SK-N-SH (cell line): ENCODE results near the gene SFMBT2. TPM values are rescaled to one million over a fixed set of nuclear protein-coding genes. Genes with fewer than 3 reads are reported as not detected.

ENCODE experiments used
- CHD2 ChIP-seq: fragments of 150-350 bp; IDR thresholded peaks from 2 replicates; pipeline ENCODE4 v1.6.1; 2018; ENCODE audit warnings: low read length; ENCODE audit not compliant: partially characterized antibody
- JUND ChIP-seq: IDR thresholded peaks from 2 replicates; pipeline ENCODE4 v1.4.0; 2012
- MEF2A ChIP-seq: IDR thresholded peaks from 2 replicates; pipeline ENCODE4 v1.4.0; 2012; ENCODE audit warnings: low read depth, borderline replicate concordance
- MXI1 ChIP-seq: IDR thresholded peaks from 2 replicates; pipeline ENCODE4 v1.6.1; 2012; ENCODE audit warnings: mild to moderate bottlenecking, low read depth, low read length, improper control_type of control experiment
- NFIC ChIP-seq: IDR thresholded peaks from 2 replicates; pipeline ENCODE4 v1.4.0; 2012; ENCODE audit warnings: borderline replicate concordance
- TAF1 ChIP-seq: IDR thresholded peaks from 2 replicates; pipeline ENCODE4 v1.6.1; 2012; ENCODE audit warnings: low read depth, mild to moderate bottlenecking, low read length, moderate library complexity, borderline replicate concordance
- polyA plus RNA-seq, 3 experiments: library from polyadenylated mRNA; depleted of rRNA; stranded (reverse); fragments of >200 nt; gene quantifications; 2 replicates each; pipeline ENCODE4 v1.2.3, GENCODE V29; 2012
- small RNA-seq, 7 experiments: library from RNA; depleted of rRNA; stranded (forward); fragments of <200 nt; gene quantifications; one replicate each; pipeline ENCODE3, GENCODE V24; 2012
- TF ChIP-seq, protein P1 (sequence below): fragments of 150-350 bp; IDR thresholded peaks from 2 replicates; pipeline ENCODE4 v1.6.1; 2017; ENCODE audit warnings: antibody characterized with exemption, low read length, low read depth, borderline replicate concordance

Gene SFMBT2
- polyA plus RNA-seq, 1 of the 3 experiments (the other 2 are of a cell fraction) = 0.20 TPM

DNA sequence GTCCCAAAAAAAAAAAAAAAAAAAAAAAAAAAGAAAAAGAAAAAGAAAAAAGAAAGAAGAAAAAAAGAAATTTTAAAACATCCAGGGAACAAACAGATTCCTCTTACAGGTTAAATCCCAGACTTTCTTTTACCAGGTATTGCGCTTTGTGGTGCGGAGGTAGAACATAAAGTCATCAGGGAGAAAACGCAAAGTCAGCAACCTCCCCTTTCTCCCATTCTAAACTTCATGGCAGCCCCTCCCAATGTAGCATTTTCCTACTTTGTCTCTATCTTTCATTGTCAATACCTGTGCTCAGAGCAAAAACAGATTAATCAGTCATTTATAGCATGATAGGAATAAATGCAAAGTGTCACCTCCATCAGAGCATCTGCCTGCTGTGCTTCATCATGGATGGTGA, 299.7 kb downstream of the SFMBT2 start (continued):
- TF ChIP-seq MXI1 = no peak
- no peak for TF ChIP-seq CHD2
- TF ChIP-seq MEF2A = no peak
- TF ChIP-seq JUND = no peak
- no peak for TF ChIP-seq NFIC
- no peak for TF ChIP-seq TAF1
- TF ChIP-seq, protein P1, sequence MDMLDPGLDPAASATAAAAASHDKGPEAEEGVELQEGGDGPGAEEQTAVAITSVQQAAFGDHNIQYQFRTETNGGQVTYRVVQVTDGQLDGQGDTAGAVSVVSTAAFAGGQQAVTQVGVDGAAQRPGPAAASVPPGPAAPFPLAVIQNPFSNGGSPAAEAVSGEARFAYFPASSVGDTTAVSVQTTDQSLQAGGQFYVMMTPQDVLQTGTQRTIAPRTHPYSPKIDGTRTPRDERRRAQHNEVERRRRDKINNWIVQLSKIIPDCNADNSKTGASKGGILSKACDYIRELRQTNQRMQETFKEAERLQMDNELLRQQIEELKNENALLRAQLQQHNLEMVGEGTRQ = no peak
- TF ChIP-seq, all 33 proteins: peak for 0

Small RNA genes lying within 50 kb of the gene (small RNA-seq; reads per million reads assigned to genes)
- gene AL590095.2 (0 reads per million in 7 experiments), gene COX6CP17 (0 reads per million in 7 experiments)
